NOMO-1 treated with dmso at 0.1 percent for 144 hours (cell line): ENCODE results near the gene ADGRA1.
"Not testable (repeated sequence)": the region's sequence is repeated elsewhere in the genome, so short reads cannot be mapped to it uniquely, and the experiment has no call there.

Experiments
- DNase-seq: peaks from one replicate; lab custom pipeline; 2025; ENCODE audit not compliant: unreplicated experiment; lab: John Stamatoyannopoulos, UW

ADGRA1 gene

DNA sequence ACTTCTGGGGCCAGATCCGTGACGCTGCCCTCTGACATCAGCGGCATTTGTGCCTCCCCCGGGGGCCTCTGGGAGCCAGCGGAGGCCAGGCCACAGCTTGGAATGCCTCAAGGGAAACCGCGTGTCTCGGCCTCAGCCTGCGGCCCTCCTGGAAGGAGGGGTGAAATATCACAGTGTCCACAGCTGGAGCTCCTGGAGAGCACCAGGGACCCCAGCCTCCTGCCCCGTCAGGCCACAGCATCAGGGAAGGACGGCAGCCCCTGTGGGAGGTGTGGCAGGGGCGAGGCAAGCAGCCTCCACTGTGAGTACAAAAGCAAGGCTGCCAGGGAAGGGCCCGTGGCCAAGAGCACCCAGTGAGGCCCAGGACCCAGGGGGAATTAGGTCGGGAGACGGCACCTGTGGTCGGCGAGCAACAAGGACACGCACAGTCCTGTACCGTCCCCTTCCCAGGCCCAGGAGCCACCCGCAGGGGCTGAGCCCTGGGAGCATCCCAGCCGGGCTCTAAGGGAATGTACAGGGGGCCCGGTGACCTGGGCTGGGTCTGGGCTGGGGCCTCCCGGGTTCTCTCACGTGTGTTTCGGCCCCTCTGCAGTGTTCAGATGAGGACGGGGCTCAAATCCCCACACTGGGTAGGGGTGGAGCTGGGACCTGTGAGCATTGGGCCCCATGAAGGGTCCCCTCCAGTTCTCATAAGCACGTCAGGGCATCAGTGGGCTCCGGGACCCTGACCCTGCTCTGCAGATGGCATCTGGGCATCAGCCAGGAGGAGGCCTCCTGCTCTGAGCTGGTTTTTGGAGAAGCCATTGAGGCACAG is 53.6 kb downstream of the ADGRA1 start:
- DNase-seq, result no peak

DNA sequence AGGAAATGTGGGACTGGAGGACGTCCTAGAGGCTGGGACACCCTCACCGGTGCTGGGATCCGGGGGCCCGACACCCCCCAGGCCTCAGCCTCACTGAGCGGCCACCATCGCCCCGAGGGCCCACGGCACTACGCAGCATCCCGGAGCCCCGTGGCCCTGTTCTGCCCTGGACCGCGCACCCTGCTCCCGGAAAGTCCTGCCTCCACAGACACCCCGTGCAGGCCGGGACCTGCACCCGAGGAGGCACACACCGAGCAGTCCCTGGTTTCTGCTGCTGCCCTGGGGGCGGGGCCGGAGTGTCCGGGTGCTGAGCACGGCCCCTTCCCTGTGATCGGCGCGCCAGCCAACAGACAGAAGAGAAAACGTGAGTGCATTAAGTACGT is 54.2 kb downstream of the ADGRA1 start:
- DNase-seq, result no peak

DNA sequence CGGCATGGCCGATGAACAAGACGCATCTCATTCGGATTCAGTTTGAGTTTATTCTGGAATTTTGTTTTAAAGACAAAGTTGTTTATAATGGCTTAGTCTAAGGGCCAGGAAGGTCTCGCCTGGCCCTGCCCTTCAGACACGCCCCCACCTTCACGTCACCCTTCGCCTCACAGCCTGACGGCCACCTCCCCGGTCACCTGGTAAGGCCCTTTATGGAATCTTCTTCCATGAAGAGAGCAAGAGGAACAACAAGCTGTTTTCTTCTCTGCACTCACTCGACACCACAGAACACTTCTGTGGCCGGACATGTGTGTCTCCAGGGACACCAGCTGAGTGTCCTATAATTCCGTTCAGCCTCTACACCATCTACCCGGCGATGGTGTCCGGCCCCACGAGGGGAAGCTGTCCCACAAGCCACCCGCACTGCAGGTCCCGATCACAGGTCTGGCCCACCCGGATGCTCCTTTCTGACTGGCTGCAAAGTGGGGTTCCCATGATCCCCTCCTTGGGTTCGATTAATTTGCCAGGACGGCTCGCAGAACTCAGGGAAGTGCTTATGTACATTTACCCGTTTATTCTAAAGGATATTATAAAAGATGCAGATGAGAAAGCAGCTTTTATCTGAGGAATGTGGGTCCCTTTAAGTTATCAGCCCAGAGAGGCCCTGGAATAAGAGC is 54.9 kb downstream of the ADGRA1 start:
- no peak for DNase-seq

DNA sequence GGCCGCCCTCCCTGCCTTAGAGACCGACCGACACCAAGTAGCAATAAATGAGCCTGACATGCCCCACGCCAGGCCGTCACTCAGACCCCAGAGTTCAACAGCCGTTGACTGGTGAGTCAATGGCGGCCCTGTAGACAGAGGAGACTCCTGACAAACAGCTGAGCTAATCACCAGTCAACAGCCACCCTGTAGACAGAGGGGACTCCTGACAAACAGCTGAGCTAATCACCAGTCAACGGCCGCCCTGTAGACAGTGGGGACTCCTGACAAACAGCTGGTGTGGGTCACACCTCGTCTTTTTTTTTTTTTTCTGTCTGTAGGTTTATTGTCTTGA is 55.4 kb downstream of the ADGRA1 start:
- no peak for DNase-seq

DNA sequence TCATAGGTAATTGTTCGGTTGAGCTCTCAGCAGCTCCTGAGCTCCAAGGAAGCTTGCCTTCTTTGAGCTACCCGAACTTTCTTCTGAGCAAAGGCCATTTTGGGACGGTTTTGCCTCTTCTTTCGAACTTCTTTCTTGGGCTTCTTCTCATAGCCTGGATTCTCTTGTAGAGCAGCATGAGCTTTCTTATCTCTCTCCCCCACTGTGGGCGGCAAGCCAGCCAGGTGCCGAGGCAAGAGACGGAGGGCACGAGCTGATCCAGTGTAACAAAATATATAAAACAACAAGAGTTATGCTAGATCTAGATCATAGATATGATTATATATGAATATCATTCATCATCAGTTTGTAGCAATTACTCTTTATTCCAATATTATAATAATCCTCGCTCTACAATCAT is 55.8 kb downstream of the ADGRA1 start:
- DNase-seq, result no peak

DNA sequence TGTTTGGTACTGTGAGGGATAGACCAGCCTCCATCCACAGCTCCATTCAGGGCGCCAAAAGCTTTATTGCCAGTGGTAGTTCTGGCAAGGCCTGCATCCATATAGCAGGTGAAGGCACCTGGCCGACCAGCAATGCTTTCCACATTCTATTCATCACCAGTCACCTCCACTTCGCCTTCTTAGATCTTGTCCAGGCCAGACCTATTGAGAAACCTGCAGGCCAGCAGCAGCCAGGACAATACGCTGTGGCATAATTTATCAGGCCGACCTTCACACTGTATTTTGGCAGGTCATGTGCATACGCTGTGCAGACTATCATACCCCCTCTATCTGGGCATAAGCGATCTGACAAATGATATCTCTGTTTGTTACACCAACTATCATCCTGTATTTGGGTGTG is 57.0 kb downstream of the ADGRA1 start:
- no peak for DNase-seq

DNA sequence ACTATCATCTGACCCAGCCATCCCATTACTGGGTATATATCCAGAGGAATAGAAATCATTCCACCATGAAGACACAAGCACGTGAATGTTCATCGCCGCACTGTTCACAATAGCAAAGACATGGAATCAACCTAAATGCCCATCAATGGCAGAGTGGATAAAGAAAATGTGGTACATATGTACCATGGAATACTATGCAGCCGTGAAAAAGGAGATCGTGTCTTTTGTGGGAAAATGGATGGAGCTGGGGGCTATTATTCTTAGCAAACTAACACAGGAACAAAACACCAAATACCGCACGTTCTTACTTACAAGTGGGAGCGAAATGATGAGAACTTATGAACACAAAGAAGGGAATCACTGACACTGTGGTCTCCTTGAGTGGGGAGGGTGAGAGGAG is 62.5 kb downstream of the ADGRA1 start:
- no peak for DNase-seq

DNA sequence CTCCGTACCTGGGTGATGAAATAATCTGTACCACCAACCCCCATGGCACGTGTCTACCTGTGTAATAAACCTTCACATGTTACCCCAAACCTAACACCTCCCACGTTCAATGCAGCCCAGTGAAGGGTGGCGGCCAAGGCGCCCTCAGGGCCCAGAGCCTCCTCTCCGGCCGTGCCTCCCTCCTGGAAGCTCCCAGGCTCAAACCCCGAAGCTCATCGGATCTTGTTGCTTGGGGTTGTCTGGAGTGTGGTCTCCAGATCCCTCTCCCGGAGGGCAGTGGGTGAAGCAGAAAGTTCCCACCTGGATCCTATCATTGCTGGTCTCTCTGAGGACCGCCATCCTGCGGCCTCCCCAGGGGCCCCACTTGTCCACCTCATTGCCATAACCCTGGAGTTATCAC is 62.9 kb downstream of the ADGRA1 start:
- no peak for DNase-seq

DNA sequence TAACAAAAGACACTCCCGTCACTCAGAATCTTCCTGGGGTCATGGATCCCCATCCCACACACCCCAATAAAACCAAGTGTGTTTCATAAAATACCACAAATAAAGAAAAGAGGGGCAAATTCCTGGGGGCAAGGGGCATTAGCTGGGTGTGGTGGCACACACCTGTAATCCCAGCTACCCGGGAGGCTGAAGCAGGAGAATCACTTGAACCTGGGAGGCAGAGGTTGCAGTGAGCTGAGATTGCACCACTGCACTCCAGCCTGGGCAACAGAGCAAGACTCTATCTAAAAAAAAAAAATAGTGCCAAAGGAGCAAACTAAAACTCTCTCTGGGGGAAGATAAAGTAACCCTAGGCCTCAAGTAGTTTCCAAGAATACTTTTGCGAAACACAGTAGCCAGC is 63.3 kb downstream of the ADGRA1 start:
- DNase-seq, result not testable (repeated sequence)

DNA sequence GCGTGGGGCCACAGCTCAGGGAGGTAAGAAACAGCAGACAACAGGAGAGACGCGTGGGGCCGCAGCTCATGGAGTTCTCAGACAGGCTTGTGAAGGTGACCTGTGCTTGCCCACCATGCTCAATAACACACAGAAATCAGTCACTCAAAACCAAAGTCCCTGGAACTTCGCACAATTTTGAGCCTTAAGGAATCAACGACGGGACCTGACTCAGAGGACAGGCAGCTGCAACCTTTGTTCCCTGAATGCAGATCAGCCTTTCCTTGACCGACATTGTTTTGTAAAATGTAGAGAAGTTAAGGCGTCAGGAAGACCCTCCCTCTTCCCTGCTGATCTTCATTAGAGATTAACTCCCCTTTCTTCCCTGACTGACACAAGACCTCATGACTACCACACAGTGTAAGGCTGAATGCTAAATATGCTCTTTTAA is 63.8 kb downstream of the ADGRA1 start:
- DNase-seq, result no peak

DNA sequence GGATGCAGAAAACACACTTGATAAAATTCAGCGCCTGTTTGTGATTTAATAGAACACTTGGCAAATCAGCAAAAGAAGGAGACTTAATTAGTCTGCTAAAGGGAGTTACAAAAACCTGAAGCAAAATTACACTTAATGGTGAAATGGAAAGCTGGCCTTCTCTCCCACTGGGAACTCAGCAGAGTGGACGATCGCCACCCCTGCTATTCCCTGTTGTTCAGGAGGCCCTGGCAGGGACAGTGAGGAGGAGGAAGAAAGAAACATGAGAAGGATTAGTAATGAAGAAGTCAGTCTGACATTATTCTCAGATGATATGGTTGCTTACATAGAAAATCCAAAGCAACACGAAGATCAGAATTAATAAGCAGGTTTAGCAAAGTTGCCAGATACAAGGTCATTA is 66.7 kb downstream of the ADGRA1 start:
- no peak for DNase-seq

DNA sequence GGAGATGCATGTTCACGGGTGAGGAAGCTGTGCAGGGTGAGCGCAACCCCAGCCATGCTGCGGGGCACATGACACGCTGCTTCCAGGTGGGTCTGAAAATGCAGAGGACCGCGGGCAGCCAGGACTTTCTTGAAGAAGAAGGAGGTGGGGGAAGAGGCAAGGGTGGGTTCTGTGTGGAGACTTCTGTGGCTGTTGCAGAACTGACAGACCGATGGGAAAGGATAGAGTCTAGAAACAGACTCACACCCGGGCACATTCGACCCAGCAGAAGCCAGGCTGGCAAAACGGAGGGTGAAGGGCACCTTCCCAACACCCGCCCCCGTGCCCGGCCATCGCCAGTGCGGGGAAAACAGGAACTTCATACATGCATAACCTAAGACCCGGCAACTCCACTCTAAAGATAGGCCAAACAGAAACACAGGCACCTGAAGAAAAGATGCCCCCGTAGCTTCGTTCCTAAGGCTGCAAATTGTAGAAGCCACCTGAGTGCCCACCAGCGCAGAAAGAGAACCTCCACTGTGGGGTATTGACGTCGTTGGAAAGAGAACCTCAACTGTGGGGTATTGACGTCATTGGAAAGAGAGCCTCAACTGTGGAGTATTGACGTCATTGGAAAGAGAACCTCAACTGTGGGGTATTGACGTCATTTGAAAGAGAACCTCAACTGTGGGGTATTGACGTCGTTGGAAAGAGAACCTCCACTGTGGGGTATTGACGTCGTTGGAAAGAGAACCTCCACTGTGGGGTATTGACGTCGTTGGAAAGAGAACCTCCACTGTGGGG is 67.5 kb downstream of the ADGRA1 start:
- DNase-seq, result no peak

DNA sequence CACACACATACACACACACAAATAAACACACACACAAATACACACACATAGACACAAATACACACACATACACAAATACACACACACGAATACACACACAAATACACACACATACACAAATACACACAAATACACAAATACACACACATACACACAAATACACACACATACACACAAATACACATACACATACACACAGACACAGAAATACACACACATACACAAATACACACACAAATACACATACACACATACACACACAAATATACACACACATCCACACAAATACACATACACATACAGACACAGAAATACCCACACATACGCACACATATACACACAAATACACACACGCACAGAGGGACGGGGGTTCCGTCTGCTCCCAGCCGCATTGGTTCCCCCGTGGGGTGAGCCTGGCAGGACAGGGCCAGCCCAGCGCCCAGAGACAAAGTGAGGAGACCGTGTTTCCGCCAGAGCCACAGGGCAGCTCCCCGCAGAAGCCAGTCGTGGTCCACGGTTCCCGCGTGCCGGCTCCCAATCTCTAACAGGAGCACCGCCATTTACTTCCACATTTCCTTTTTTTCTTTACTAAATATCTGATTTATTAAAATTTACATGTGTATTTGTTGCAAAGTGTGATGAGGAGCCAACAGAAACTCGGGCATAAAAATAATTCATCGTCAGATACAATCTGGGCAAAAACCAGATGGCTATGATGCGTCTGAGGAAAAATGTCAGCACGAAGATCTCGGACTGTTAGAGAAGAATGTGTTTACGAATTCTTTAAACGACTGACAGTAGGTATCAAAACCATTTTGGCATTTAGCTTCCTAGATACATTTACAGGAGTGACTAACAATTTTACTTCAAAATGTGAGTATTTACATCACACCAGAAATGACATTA is 69.2 kb downstream of the ADGRA1 start:
- DNase-seq, result no peak

DNA sequence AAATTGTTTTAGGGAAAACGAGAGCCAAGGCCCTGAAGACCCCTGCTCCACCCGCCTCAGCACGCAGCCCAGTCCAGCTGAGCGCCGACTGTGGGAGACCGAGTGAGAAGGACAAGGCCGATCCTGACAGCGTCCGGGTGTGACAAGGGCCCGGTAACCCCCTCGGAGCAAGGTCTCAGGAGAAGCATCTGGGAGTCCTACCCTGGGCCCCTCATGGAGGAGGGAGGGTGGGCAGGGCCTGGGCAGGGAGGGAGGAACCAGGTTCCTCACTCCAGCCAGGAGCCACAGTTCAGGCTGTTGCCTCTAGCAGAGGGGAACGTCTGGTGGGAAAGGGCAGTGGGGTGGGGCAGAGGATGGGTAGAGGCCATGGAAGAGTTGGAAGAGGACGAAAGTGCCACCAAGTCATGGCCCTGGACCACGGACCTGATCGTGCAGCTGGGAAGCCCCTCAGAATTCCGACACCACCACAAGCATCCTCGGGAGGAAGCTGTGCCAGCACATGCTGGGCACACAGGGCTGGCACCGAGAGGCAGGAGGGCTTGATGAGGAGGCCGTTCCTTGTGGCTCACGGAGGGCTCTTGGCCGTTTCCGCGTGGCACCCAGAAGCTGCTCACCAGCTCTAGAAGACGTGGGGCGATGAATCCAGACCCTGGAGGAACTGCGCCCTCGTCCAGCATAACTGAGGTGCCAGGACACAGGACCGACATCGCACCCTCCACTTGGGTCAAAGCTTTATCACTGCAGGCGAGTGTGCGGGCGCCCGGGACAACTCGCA is 70.1 kb downstream of the ADGRA1 start:
- DNase-seq, result no peak

DNA sequence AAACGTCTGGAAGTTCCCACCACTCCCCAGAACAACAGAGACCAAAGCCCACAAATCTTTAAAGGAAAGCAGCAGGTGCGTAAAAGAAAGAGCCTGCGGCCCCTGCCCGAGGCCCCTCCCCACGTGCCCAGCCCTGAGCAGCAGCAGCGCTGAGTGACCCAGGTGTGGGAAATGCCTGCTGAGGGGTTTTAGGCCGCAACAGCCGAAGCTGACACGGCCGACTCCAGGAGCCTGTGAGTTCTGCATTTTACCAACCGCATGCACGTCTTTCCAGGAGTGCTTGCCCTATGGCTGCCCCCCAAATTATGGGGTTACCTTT is 70.7 kb downstream of the ADGRA1 start:
- no peak for DNase-seq

DNA sequence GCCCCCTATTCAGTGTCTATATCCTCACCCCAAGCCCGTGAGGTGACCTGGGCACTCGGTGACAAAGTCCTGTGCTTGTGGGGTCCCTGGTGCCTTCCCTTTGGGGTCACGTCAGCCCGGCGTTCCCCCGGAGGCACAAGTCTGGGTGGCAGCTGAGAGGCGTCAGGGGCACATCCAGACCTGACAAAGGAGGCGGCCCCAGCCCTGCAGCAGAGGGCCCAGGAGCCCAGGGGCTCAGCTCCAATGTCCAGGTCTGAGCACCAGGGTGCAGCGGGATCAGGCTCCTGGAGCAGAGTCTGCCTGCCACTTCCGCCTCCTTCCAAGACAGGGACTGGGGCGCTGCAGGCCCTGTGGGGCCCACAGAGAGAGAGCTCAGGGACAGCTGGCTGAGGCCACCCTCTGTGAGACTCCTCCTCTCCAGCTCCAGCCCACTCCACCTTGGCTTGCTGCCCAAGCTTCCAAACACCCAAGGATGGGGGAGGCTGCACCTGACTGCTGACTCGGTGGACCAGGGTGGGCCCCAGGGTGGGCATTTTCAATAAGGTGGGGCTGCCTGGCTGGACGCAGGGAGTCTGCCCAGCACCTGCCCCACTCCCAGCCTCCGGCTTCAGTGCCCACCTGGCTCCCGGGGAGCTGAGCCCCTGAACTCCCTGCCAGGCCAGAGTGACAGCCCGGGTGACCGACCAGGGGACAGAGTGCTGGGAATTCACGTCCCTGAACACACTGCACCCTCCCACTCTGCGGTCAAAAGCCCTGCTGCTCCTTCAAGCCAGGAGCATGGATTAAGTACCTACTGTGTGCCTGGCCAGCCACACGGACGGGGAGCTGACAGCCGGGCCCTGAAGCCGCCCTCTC is 71.3 kb downstream of the ADGRA1 start:
- no peak for DNase-seq

DNA sequence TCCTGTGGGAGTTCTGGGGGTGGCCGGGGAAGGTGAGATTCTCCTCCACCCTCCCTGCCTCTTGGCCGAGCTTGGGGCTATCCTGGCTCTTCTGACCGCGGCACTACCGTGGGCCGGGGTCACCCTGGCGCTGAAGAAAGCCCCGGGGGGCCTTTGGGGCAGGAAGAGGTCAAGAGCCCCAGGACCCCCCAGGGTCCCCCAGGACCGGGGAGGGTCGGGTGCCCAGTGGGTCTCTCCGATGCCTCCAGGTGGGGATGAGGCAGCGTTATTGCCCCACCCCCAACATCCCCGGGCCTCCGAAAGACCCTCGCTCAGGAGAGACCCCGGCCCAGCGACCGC is 71.9 kb downstream of the ADGRA1 start:
- no peak for DNase-seq

DNA sequence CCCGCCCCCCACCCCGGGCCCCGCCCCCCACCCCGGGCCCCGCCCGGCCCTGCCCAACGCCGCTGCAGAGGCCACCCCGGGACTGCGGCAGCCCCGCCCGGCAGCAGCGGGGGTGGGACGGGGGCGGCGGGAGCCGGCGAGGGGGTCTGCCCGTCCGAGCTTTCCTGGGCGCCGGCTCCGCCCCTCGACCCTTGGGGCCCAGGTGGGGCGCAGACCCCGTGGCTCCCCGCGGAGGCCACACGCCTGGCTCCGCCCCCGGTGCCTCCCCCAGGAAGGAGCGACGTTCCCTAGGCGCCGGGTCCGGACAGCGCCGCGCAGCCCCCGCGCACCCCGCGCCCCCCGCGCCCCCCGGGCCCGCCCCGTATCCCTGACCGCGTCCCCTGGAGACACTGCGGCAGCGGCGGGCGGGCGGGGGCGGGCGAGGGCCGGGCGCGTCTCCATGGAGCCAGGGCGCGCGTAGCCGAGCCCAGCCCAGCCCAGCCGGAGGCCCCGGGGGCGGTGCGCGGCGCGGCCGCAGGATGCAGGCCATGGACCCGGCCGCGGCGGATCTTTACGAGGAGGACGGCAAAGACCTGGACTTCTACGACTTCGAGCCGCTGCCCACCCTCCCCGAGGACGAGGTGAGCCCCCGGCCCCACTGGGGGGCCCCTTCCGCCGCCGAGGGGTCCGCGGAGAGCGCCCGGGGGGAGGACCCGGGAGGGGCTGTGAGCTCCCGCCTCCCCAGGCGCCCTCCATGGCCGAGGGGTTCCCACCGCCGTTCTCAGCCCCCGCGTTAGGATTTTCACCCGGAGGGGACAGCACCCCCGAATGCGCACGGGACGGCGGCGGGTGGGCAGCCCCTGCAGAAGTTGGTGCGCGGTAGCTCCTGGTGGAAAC is 72.5 kb downstream of the ADGRA1 start, which contains the start of gene KNDC1:
Gene KNDC1 (plus strand): TSS at position 270 of the 876 bp plus-strand sequence. CDS start 249 bp downstream, at position 519.
- no peak for DNase-seq
